Nephron progenitor cell (in vitro differentiated cells): ENCODE data around the gene POTEH.
"Not testable (repeated sequence)": the region's sequence is repeated elsewhere in the genome, so short reads cannot be mapped to it uniquely, and the experiment has no call there.

Source experiments
- DNase-seq: peaks from one replicate; pipeline ENCODE4 v3.0.0; 2021
- H3K27ac Mint-ChIP-seq: 2 replicates; pipeline ENCODE4 v1.8.0; 2021; ENCODE audit warnings: mild to moderate bottlenecking, moderate library complexity, mixed read lengths
- H3K27me3 Mint-ChIP-seq: 2 replicates; pipeline ENCODE4 v1.8.0; 2021; ENCODE audit warnings: mild to moderate bottlenecking, low read depth, mixed read lengths; ENCODE audit not compliant: poor library complexity
- H3K36me3 Mint-ChIP-seq: 2 replicates; pipeline ENCODE4 v1.8.0; 2021; ENCODE audit warnings: low read depth, mixed read lengths
- H3K4me1 Mint-ChIP-seq: 2 replicates; pipeline ENCODE4 v1.8.0; 2021; ENCODE audit warnings: mixed read lengths
- H3K4me3 Mint-ChIP-seq: 2 replicates; pipeline ENCODE4 v1.8.0; 2021; ENCODE audit warnings: mild to moderate bottlenecking, moderate library complexity, mixed read lengths
- H3K9me3 Mint-ChIP-seq: 2 replicates; pipeline ENCODE4 v1.8.0; 2021; ENCODE audit warnings: mild to moderate bottlenecking, moderate library complexity, mixed read lengths

The POTEH gene

GRCh38 chr22:15689749-15690125 is at the start of gene POTEH:
Gene POTEH, plus strand, starts transcription at chr22:15690026. Its CDS starts 52 bp downstream, at chr22:15690078.
- not testable (repeated sequence) for H3K36me3 Mint-ChIP-seq, H3K4me1 Mint-ChIP-seq, H3K9me3 Mint-ChIP-seq, H3K27me3 Mint-ChIP-seq, H3K4me3 Mint-ChIP-seq, H3K27ac Mint-ChIP-seq, DNase-seq

- H3K27ac Mint-ChIP-seq, H3K27me3 Mint-ChIP-seq, H3K4me3 Mint-ChIP-seq, H3K4me1 Mint-ChIP-seq, DNase-seq, H3K9me3 Mint-ChIP-seq, H3K36me3 Mint-ChIP-seq: not testable (repeated sequence)
Measured at GRCh38 chr22:15642288-15642861, 47.5 kb upstream of the POTEH start.

GRCh38 chr22:15651954-15652353 is 37.9 kb upstream of the POTEH start:
- H3K4me1 Mint-ChIP-seq, H3K27ac Mint-ChIP-seq, H3K9me3 Mint-ChIP-seq, H3K4me3 Mint-ChIP-seq, H3K36me3 Mint-ChIP-seq, DNase-seq, H3K27me3 Mint-ChIP-seq: not testable (repeated sequence)

GRCh38 chr22:15652738-15653137 is 37.1 kb upstream of the POTEH start:
- not testable (repeated sequence) for H3K9me3 Mint-ChIP-seq, H3K4me1 Mint-ChIP-seq, DNase-seq, H3K4me3 Mint-ChIP-seq, H3K27me3 Mint-ChIP-seq, H3K36me3 Mint-ChIP-seq, H3K27ac Mint-ChIP-seq

GRCh38 chr22:15653241-15653640 is 36.6 kb upstream of the POTEH start:
- not testable (repeated sequence) for H3K36me3 Mint-ChIP-seq, H3K4me3 Mint-ChIP-seq, H3K4me1 Mint-ChIP-seq, H3K9me3 Mint-ChIP-seq, DNase-seq, H3K27me3 Mint-ChIP-seq, H3K27ac Mint-ChIP-seq

- not testable (repeated sequence) for H3K36me3 Mint-ChIP-seq, H3K4me1 Mint-ChIP-seq, H3K4me3 Mint-ChIP-seq, H3K9me3 Mint-ChIP-seq, DNase-seq, H3K27me3 Mint-ChIP-seq, H3K27ac Mint-ChIP-seq
Measured at GRCh38 chr22:15661102-15661501, 28.7 kb upstream of the POTEH start.

GRCh38 chr22:15664682-15665081 is 25.1 kb upstream of the POTEH start:
- H3K9me3 Mint-ChIP-seq, H3K4me1 Mint-ChIP-seq, DNase-seq, H3K4me3 Mint-ChIP-seq, H3K36me3 Mint-ChIP-seq, H3K27me3 Mint-ChIP-seq, H3K27ac Mint-ChIP-seq: not testable (repeated sequence)

- not testable (repeated sequence) for H3K4me1 Mint-ChIP-seq, H3K27ac Mint-ChIP-seq, H3K27me3 Mint-ChIP-seq, H3K36me3 Mint-ChIP-seq, H3K4me3 Mint-ChIP-seq, DNase-seq, H3K9me3 Mint-ChIP-seq
Measured at GRCh38 chr22:15665478-15665877, 24.3 kb upstream of the POTEH start.

- not testable (repeated sequence) for H3K4me1 Mint-ChIP-seq, H3K27ac Mint-ChIP-seq, H3K27me3 Mint-ChIP-seq, H3K9me3 Mint-ChIP-seq, H3K4me3 Mint-ChIP-seq, DNase-seq, H3K36me3 Mint-ChIP-seq
Measured at GRCh38 chr22:15669430-15669829, 20.4 kb upstream of the POTEH start.

GRCh38 chr22:15679702-15680101 is 10.1 kb upstream of the POTEH start:
- H3K4me1 Mint-ChIP-seq, H3K27me3 Mint-ChIP-seq, H3K27ac Mint-ChIP-seq, H3K9me3 Mint-ChIP-seq, H3K36me3 Mint-ChIP-seq, DNase-seq, H3K4me3 Mint-ChIP-seq: not testable (repeated sequence)

GRCh38 chr22:15684115-15684514 is 5.7 kb upstream of the POTEH start:
- not testable (repeated sequence) for DNase-seq, H3K27ac Mint-ChIP-seq, H3K36me3 Mint-ChIP-seq, H3K9me3 Mint-ChIP-seq, H3K27me3 Mint-ChIP-seq, H3K4me1 Mint-ChIP-seq, H3K4me3 Mint-ChIP-seq

- not testable (repeated sequence) for H3K4me1 Mint-ChIP-seq, H3K9me3 Mint-ChIP-seq, DNase-seq, H3K36me3 Mint-ChIP-seq, H3K27ac Mint-ChIP-seq, H3K4me3 Mint-ChIP-seq, H3K27me3 Mint-ChIP-seq
Measured at GRCh38 chr22:15684695-15685094, 5.1 kb upstream of the POTEH start.

GRCh38 chr22:15685641-15686040 is 4.2 kb upstream of the POTEH start:
- not testable (repeated sequence) for H3K27ac Mint-ChIP-seq, DNase-seq, H3K4me3 Mint-ChIP-seq, H3K4me1 Mint-ChIP-seq, H3K36me3 Mint-ChIP-seq, H3K9me3 Mint-ChIP-seq, H3K27me3 Mint-ChIP-seq

- not testable (repeated sequence) for H3K4me1 Mint-ChIP-seq, H3K4me3 Mint-ChIP-seq, DNase-seq, H3K9me3 Mint-ChIP-seq, H3K36me3 Mint-ChIP-seq, H3K27ac Mint-ChIP-seq, H3K27me3 Mint-ChIP-seq
Measured at GRCh38 chr22:15687086-15687485, 2.7 kb upstream of the POTEH start.

- not testable (repeated sequence) for H3K27me3 Mint-ChIP-seq, DNase-seq, H3K36me3 Mint-ChIP-seq, H3K4me1 Mint-ChIP-seq, H3K4me3 Mint-ChIP-seq, H3K27ac Mint-ChIP-seq, H3K9me3 Mint-ChIP-seq
Measured at GRCh38 chr22:15687676-15688075, 2.1 kb upstream of the POTEH start.

GRCh38 chr22:15688090-15688489 is 1.7 kb upstream of the POTEH start:
- H3K4me1 Mint-ChIP-seq, H3K27ac Mint-ChIP-seq, H3K9me3 Mint-ChIP-seq, H3K36me3 Mint-ChIP-seq, H3K27me3 Mint-ChIP-seq, DNase-seq, H3K4me3 Mint-ChIP-seq: not testable (repeated sequence)
